GM10266 (cell line): ENCODE results near the gene EXTL2.
"Not testable (repeated sequence)": the region's sequence is repeated elsewhere in the genome, so short reads cannot be mapped to it uniquely, and the experiment has no call there.

ENCODE experiments used
- DNase-seq: peaks from one replicate; pipeline ENCODE4 v3.0.0; 2012; ENCODE audit errors: extremely low spot score
- CTCF ChIP-seq: IDR thresholded peaks from 2 replicates; pipeline ENCODE4 v1.5.1; 2012; ENCODE audit warnings: mild to moderate bottlenecking, low read depth; ENCODE audit not compliant: control insufficient read depth, insufficient read depth; ENCODE audit errors: missing control alignments

The EXTL2 gene

DNA sequence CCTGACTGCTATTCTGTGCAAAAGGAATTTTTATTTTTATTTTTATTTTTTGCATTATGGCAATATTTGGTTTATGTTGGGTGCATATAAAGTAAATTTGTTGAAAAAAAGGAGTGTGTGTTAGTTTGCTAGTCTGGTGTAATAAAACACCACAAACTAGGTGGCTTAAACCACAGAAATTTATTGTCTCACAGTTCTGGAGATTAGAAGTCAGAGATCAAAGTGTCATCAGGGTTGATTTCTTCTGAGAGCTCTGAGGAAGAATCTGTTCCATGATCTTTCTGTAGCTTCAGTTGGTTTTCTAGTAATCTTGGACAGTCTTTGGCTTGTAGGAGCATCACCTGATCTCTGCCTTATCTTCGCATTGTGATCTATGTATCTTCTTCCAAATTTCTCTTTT, 7.7 kb upstream of the EXTL2 start:
- DNase-seq, result no peak
- TF ChIP-seq CTCF, result no peak

GRCh38 chr1:100896481-100896982, 1.9 kb upstream of the EXTL2 start:
- peak; percentile 63 for DNase-seq
- TF ChIP-seq CTCF, result no peak

DNA sequence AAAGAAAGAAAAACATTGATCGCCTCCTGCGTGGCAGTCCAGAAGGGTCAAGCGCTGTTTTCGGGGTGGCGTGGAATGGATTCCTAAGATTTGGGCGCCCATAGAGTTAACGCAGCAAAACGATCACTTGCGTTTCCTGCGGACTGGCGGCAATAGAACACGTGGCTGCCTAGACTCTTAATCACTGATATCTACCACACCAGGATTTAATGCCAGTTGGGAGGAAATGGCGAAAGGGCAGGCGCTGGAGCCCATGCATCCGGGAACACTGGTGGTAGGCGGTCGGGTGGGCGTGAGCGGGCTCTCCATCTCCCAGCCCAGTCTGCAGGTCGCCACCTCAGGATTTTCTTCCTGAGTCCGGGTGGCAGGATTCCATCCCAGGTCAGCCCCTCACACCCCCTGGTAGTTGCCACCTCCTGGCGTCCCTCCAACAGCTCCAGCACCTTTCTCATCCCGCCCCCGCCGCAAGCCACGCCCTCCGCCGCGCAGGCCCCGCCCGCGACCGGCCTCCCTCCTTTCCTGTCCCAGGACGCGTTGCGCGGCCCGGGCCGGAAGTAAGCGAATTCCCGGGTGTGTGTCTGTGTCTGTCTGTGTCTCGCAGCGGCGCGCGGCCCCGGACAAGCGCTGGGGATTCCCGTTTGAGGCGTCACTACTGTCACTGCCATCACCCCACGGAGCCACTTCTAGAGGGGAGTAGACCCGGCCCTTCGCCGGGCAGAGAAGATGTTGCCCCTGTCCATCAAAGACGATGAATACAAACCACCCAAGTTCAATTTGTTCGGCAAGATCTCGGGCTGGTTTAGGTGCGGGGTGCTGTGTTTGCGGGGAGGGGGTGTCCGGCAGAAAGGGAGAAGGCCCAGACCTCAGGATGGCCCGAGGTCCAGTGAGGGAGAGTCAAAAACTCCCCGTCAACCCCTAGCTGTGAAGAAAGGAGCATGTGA, 1.2 kb upstream of the EXTL2 start, which contains the start of gene SLC30A7:
SLC30A7 (plus strand) TSS at position 551 of the 941 bp plus-strand sequence; CDS start at position 724, 173 bp downstream.
- DNase-seq, result peak; percentile 82
- TF ChIP-seq CTCF, result no peak

DNA sequence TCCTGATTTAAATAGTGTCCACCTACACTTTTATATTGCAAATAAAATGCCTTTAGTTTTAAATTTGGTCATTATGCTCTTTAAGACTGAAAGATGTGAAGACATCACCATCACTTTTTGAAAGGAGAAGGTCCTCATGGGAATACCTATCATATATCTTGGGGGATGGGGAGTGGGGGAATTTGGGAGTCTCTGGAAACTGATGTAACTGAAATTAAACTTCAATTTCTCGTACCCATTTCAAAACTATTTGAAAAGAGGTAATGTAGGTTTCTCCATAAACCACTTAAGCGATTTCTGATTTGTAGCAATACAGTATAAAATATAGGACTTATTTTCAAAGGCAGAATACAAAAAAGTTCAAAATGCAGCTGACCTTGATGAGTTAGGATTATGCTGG, 924 bp downstream of the EXTL2 start:
- DNase-seq, result no peak
- no peak for TF ChIP-seq CTCF

DNA sequence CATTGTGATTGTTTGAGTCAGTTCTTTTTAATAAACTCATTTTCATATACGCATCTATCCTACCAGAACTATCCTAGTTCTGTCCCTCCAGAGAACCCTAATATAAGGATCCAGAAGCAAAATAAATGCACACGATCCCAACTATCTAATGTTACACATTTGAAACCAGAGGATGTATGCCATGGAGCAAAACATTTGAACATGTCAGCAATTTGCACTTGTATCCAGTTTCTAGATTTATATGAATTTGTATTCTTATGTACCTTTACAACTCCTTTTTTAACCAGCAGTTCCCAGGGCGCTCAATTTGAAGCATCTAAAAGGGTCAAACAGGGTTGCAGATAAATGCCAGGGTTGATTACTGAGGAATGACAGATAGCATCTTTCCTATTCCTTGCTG, 2.1 kb downstream of the EXTL2 start:
- no peak for TF ChIP-seq CTCF
- DNase-seq, result no peak

DNA sequence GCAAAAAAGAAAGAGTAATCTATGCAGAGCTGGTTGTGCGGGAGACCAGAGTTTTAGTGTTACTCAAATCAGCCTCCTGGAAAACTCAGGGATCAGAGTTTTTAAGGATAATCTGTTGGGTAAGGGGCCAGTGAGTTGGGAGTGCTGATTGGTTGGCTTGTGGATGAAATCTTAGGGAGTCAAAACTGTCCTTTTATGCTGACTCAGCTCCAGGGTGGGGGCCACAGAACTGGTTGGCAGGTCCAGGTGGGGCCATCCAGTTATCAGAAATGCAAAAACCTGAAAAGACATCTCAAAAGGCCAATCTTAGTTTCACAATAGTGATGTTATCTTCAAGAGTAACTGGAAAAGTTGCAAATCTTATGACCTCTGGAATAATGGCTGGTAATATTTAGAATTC, 3.3 kb downstream of the EXTL2 start:
- no peak for DNase-seq
- TF ChIP-seq CTCF, result no peak

- DNase-seq, result not testable (repeated sequence)
Measured at GRCh38 chr1:100889869-100890482, 4.7 kb downstream of the EXTL2 start.

- not testable (repeated sequence) for DNase-seq
Measured at GRCh38 chr1:100889007-100889406, 5.6 kb downstream of the EXTL2 start.
